PC-9 (cell line): ENCODE data around the gene ATOH8. TPM values are rescaled to one million over a fixed set of nuclear protein-coding genes. Genes with fewer than 3 reads are reported as not detected.

Source experiments
- BruUV-seq: library from RNA; stranded (reverse); fragments of 400-500 nt; replicated peaks from 2 replicates; lab custom pipeline; 2021; lab: Mats Ljungman, UMichigan
- CTCF ChIA-PET: fragments of 300-600 bp; sonication (Branson Sonifier 250); formaldehyde crosslinking; loops from one replicate; lab custom pipeline; 2022; ENCODE audit warnings: antibody characterized with exemption; lab: Charles Lee
- POLR2A ChIA-PET: fragments of 300-600 bp; sonication (Branson Sonifier 250); formaldehyde crosslinking; loops from one replicate; lab custom pipeline; 2022; ENCODE audit warnings: antibody characterized with exemption; ENCODE audit not compliant: unreplicated experiment; lab: Charles Lee
- DNase-seq, 2 experiments: peaks; one replicate each; pipeline versions ENCODE4 v3.0.0 to v3.0.0-alpha.2; 2015 to 2022; ENCODE audit warnings: mixed read lengths in 1 of 2
- H2AFZ ChIP-seq: fragments of 200-600 bp; sonication (generic); 2 replicates; pipeline ENCODE4 v1.8.1; 2017; ENCODE audit warnings: antibody characterized with exemption
- H3F3A ChIP-seq: fragments of 200-600 bp; sonication (generic); 2 replicates; pipeline ENCODE4 v1.8.1; 2017; ENCODE audit warnings: antibody characterized with exemption, mild to moderate bottlenecking, low read depth; ENCODE audit not compliant: insufficient read depth
- H3K27ac ChIP-seq: fragments of 200-600 bp; sonication (generic); 2 replicates; pipeline ENCODE4 v1.6.1; 2016; ENCODE audit warnings: mixed run types
- H3K27me3 ChIP-seq: fragments of 200-600 bp; sonication (generic); 2 replicates; pipeline ENCODE4 v1.6.1; 2016; ENCODE audit warnings: low read depth, mixed run types; ENCODE audit not compliant: insufficient read depth
- H3K36me3 ChIP-seq: fragments of 200-600 bp; sonication (generic); 2 replicates; pipeline ENCODE4 v1.6.1; 2016; ENCODE audit warnings: low read depth, mixed run types
- H3K4me1 ChIP-seq: fragments of 200-600 bp; sonication (generic); replicated peaks from 2 replicates; pipeline ENCODE4 v1.6.1; 2016; ENCODE audit warnings: mixed run types; ENCODE audit not compliant: insufficient read depth
- H3K4me2 ChIP-seq: fragments of 200-600 bp; sonication (generic); 2 replicates; pipeline ENCODE4 v1.6.1; 2017; ENCODE audit warnings: mixed run types
- H3K4me3 ChIP-seq: fragments of 200-600 bp; sonication (generic); 2 replicates; pipeline ENCODE4 v1.6.1; 2016; ENCODE audit warnings: mixed run types
- H3K79me2 ChIP-seq: fragments of 200-600 bp; sonication (generic); 2 replicates; pipeline ENCODE4 v1.6.1; 2017; ENCODE audit warnings: low read depth, mixed run types
- H3K9me2 ChIP-seq: fragments of 200-600 bp; sonication (generic); 2 replicates; pipeline ENCODE4 v1.8.1; 2017; ENCODE audit warnings: mild to moderate bottlenecking; ENCODE audit not compliant: insufficient read depth
- H3K9me3 ChIP-seq: fragments of 200-600 bp; sonication (generic); 2 replicates; pipeline ENCODE4 v1.8.1; 2016; ENCODE audit warnings: low read depth; ENCODE audit not compliant: insufficient read depth
- H4K20me1 ChIP-seq: fragments of 200-600 bp; sonication (generic); 2 replicates; pipeline ENCODE4 v1.8.1; 2017; ENCODE audit not compliant: insufficient read depth
- EZH2 ChIP-seq: fragments of 200-600 bp; sonication (generic); IDR thresholded peaks from 2 replicates; pipeline ENCODE4 v1.8.0; 2017; ENCODE audit warnings: antibody characterized with exemption, low read depth
- intact Hi-C: fragments of 100-400 bp; cut with micrococcal nuclease; formaldehyde crosslinking; loops from one replicate; pipeline ENCODE4 v1.10.0; 2022; ENCODE audit not compliant: unreplicated experiment
- total RNA-seq: library from RNA; stranded (reverse); gene quantifications from 2 replicates; pipeline ENCODE4 v1.2.3, GENCODE V29; 2021
- TF ChIP-seq, protein P1 (sequence below): fragments of 200-600 bp; sonication (generic); conservative IDR thresholded peaks from 2 replicates; pipeline ENCODE4 v1.6.1; 2017; ENCODE audit warnings: mixed run types, antibody characterized with exemption, mild to moderate bottlenecking, moderate library complexity

ATOH8 gene
- total RNA-seq, 1 experiment from 2014 or later = not detected

DNA sequence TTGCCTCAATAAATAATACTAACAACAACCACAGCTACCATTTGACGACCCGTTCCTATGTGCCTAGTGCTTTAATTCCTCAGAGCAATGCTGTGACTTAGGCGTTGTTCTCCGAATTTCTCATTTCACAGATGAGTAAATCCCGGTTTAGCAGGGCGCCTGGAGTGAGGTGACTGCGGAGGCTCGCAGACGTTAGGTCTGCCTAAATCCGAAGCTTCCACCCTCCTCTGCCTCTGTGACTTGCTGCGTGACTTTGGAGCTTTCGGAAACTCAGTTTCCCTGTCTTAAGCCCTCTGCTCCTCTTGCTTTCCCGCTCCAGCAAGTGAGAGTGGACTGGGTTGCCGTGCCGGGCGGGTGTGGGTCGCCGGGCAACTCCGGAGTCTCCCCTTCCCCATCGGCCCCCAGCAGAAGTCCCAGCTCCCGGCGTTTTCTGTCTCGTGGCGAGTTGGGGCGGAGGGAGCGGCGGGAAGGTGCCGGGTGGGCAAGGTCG, 711 bp upstream of the ATOH8 start:
- Histone ChIP-seq H3K9me3 (no peaks in the 10 kb centered on the region), H2AFZ (no peak overlapping the region), H3K27ac (no peak overlapping the region), H3K4me1 (no peaks in the 10 kb centered on the region), H3K79me2 (no peaks in the 10 kb centered on the region), H3K9me2 (no peaks in the 10 kb centered on the region), H3F3A (no peaks in the 10 kb centered on the region; the same call in 1 of the 2 replicates), H3K27me3 (peaks cover 71% of the 10 kb centered on the region), H4K20me1 (no peaks in the 10 kb centered on the region), H3K4me2 (no peak overlapping the region), H3K4me3 (no peak overlapping the region), H3K36me3 (no peaks in the 10 kb centered on the region)
- intact Hi-C loops = no loop called here
- ChIA-PET POLR2A (interaction anchor here (0.6 kb wide), 1 partner anchor 19 kb away, joined by 3 read pairs; no protein-coding TSS in a partner anchor), CTCF (interaction anchor here (0.9 kb wide), 1 partner anchor 24 kb away, joined by 3 read pairs; no protein-coding TSS in a partner anchor)
- no peak for DNase-seq
- TF ChIP-seq, protein P1, sequence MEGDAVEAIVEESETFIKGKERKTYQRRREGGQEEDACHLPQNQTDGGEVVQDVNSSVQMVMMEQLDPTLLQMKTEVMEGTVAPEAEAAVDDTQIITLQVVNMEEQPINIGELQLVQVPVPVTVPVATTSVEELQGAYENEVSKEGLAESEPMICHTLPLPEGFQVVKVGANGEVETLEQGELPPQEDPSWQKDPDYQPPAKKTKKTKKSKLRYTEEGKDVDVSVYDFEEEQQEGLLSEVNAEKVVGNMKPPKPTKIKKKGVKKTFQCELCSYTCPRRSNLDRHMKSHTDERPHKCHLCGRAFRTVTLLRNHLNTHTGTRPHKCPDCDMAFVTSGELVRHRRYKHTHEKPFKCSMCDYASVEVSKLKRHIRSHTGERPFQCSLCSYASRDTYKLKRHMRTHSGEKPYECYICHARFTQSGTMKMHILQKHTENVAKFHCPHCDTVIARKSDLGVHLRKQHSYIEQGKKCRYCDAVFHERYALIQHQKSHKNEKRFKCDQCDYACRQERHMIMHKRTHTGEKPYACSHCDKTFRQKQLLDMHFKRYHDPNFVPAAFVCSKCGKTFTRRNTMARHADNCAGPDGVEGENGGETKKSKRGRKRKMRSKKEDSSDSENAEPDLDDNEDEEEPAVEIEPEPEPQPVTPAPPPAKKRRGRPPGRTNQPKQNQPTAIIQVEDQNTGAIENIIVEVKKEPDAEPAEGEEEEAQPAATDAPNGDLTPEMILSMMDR = no peak
- no peak for TF ChIP-seq EZH2
- BruUV-seq = no TSS peak

DNA sequence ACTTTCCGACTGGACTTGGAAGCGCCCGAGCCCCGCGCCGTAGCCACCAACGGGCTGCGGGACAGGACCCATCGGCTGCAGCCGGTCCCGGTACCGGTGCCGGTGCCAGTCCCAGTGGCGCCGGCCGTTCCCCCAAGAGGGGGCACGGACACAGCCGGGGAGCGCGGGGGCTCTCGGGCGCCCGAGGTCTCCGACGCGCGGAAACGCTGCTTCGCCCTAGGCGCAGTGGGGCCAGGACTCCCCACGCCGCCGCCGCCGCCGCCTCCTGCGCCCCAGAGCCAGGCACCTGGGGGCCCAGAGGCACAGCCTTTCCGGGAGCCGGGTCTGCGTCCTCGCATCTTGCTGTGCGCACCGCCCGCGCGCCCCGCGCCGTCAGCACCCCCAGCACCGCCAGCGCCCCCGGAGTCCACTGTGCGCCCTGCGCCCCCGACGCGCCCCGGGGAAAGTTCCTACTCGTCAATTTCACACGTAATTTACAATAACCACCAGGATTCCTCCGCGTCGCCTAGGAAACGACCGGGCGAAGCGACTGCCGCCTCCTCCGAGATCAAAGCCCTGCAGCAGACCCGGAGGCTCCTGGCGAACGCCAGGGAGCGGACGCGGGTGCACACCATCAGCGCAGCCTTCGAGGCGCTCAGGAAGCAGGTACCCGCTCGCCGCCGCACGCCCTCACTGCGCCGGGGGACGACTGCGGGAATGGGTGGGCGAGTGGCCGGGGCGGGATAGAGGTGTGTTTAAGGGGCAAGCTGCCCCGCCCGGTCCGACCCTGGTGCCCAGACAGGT, 713 bp downstream of the ATOH8 start:
- POLR2A ChIA-PET = no interaction called here
- DNase-seq = no peak

More for the DNA sequence above, 713 bp downstream of the ATOH8 start:
- H3K27me3 ChIP-seq = peaks cover 58% of the 10 kb centered on the region
- no peaks in the 10 kb centered on the region for H4K20me1 ChIP-seq
- H3K4me3 ChIP-seq = peak overlapping the region; percentile 54; the same call in 1 of the 2 replicates
- no peaks in the 10 kb centered on the region for H3K79me2 ChIP-seq
- H3K4me1 ChIP-seq = no peaks in the 10 kb centered on the region
- H3K9me2 ChIP-seq = no peaks in the 10 kb centered on the region
- intact Hi-C loops = no loop called here
- no peak overlapping the region for H3K27ac ChIP-seq
- 0 out of 2 replicates have a peak overlapping the region, but pooled peaks have one; percentile 62 for H2AFZ ChIP-seq
- no peaks in the 10 kb centered on the region; the same call in 1 of the 2 replicates for H3F3A ChIP-seq
- H3K4me2 ChIP-seq = peak overlapping the region; percentile 84
- no TSS peak for BruUV-seq
- TF ChIP-seq, protein P1 = no peak
- TF ChIP-seq EZH2 = 0 out of 2 replicates have a peak, but pooled peaks have one; percentile 8
- H3K36me3 ChIP-seq = no peaks in the 10 kb centered on the region
- H3K9me3 ChIP-seq = no peaks in the 10 kb centered on the region
- CTCF ChIA-PET = interaction anchor here (0.6 to 0.7 kb wide), 2 partner anchors 18 to 365 kb away, joined by 3 to 8 read pairs; no protein-coding TSS in a partner anchor
